ENCODE results near the gene CYB5R2. TPM values are rescaled to one million over a fixed set of nuclear protein-coding genes. Genes with fewer than 3 reads are reported as not detected.

The CYB5R2 gene
- total RNA-seq, 2 donors from 2014 or later, result 1.3 TPM; not detected in 1

- no peak overlapping the region for H3K27ac ChIP-seq
- TF ChIP-seq CTCF (IDR thresholded peaks at IDR 0.05) (no peak), POLR2A (IDR thresholded peaks at IDR 0.05) (no peak)
- ATAC-seq (no peak), DNase-seq (no peak)
- intact Hi-C loops (cut with DNase I), result loop anchor here (10.0 kb wide), 1 partner anchor 599 kb away; no protein-coding TSS in a partner anchor
- H3K36me3 ChIP-seq (replicated peaks in 1 of 2; ENCODE audit: insufficient read depth in 1 of 2, low read depth in 2 of 2), result no peaks in the 10 kb centered on the region
- no peak overlapping the region for H3K4me3 ChIP-seq
- no peaks in the 10 kb centered on the region for H3K27me3 ChIP-seq
- 63 to 70% methylated on average over 3 of the region's 3 CpGs for WGBS, 2 donors
- H3K4me1 ChIP-seq, result no peaks in the 10 kb centered on the region
- no peaks in the 10 kb centered on the region for H3K9me3 ChIP-seq
These were observed 20.9 kb upstream of the CYB5R2 start for GRCh38 chr11:7694235-7694634.

GRCh38 chr11:7692426-7692825 is 19.1 kb upstream of the CYB5R2 start:
- TF ChIP-seq CTCF (IDR thresholded peaks at IDR 0.05), result no peak
- TF ChIP-seq POLR2A (IDR thresholded peaks at IDR 0.05), result no peak
- intact Hi-C loops (cut with DNase I), result loop anchor here (10.0 kb wide), 1 partner anchor 598 kb away; no protein-coding TSS in a partner anchor
- DNase-seq (no peak), ATAC-seq (no peak)
- no peak overlapping the region for H3K27ac ChIP-seq
- H3K9me3 ChIP-seq, result no peaks in the 10 kb centered on the region
- H3K36me3 ChIP-seq (replicated peaks in 1 of 2; ENCODE audit: insufficient read depth in 1 of 2, low read depth in 2 of 2), result no peaks in the 10 kb centered on the region
- H3K4me3 ChIP-seq, result no peak overlapping the region
- H3K4me1 ChIP-seq, result no peaks in the 10 kb centered on the region
- 77 to 78% methylated on average over 3 of the region's 3 CpGs for WGBS, 2 donors
- H3K27me3 ChIP-seq, result no peaks in the 10 kb centered on the region

GRCh38 chr11:7691759-7692350 is 18.6 kb upstream of the CYB5R2 start:
- no peak for ATAC-seq
- H3K9me3 ChIP-seq, result no peaks in the 10 kb centered on the region
- no peaks in the 10 kb centered on the region for H3K4me1 ChIP-seq
- DNase-seq, result no peak
- no peak overlapping the region for H3K4me3 ChIP-seq
- no peaks in the 10 kb centered on the region for H3K36me3 ChIP-seq (replicated peaks in 1 of 2; ENCODE audit: insufficient read depth in 1 of 2, low read depth in 2 of 2)
- no peaks in the 10 kb centered on the region for H3K27me3 ChIP-seq
- intact Hi-C loops (cut with DNase I), result loop anchor here (10.0 kb wide), 1 partner anchor 597 kb away; no protein-coding TSS in a partner anchor
- H3K27ac ChIP-seq, result no peak overlapping the region
- WGBS, 2 donors, result 57 to 62% methylated on average over 6 of the region's 6 CpGs
- TF ChIP-seq CTCF (IDR thresholded peaks at IDR 0.05) (no peak), POLR2A (IDR thresholded peaks at IDR 0.05) (no peak)

- intact Hi-C loops (cut with DNase I), result loop anchor here (10.0 kb wide), 1 partner anchor 596 kb away; no protein-coding TSS in a partner anchor
These were observed 17.3 kb upstream of the CYB5R2 start for GRCh38 chr11:7690648-7691047.

More at GRCh38 chr11:7690648-7691047, 17.3 kb upstream of the CYB5R2 start:
- DNase-seq, result peak in 1 of 4 donors; percentile 19
- H3K4me1 ChIP-seq, result no peaks in the 10 kb centered on the region
- H3K4me3 ChIP-seq, result no peak overlapping the region
- no peaks in the 10 kb centered on the region for H3K36me3 ChIP-seq (replicated peaks in 1 of 2; ENCODE audit: insufficient read depth in 1 of 2, low read depth in 2 of 2)
- no peaks in the 10 kb centered on the region for H3K9me3 ChIP-seq
- WGBS, 2 donors, result 43 to 54% methylated on average over 6 of the region's 6 CpGs
- no peak overlapping the region for H3K27ac ChIP-seq
- ATAC-seq, result no peak
- TF ChIP-seq CTCF (IDR thresholded peaks at IDR 0.05), result peak in 1 of 7 experiments; percentile 47
- TF ChIP-seq POLR2A (IDR thresholded peaks at IDR 0.05), result no peak
- no peaks in the 10 kb centered on the region for H3K27me3 ChIP-seq

Measured in body of pancreas (tissue), 4 donors.